Bronchial epithelial cell (primary cell): ENCODE results near the gene NSMF. TPM values are rescaled to one million over a fixed set of nuclear protein-coding genes. Genes with fewer than 3 reads are reported as not detected.

ENCODE experiments used
- DNase-seq: peaks from one replicate; pipeline ENCODE4 v3.0.0-alpha.2; 2010; ENCODE audit warnings: low read depth
- FAIRE-seq: peaks from 2 replicates; lab custom pipeline; 2011; peaks lifted over from hg19 to GRCh38; lab: Jason Lieb, UNC
- H3K27me3 ChIP-seq: 2 replicates; pipeline ENCODE4 v1.5.1; 2011; ENCODE audit warnings: low read length; ENCODE audit not compliant: control insufficient read depth, insufficient read depth
- H3K36me3 ChIP-seq: 2 replicates; pipeline ENCODE4 v1.5.1; 2011; ENCODE audit warnings: low read length; ENCODE audit not compliant: control insufficient read depth, insufficient read depth
- H3K4me3 ChIP-seq: 2 replicates; pipeline ENCODE4 v1.5.1; 2011; ENCODE audit warnings: mild to moderate bottlenecking, low read depth, low read length, control low read depth
- CTCF ChIP-seq: IDR thresholded peaks from 2 replicates; pipeline ENCODE4 v1.5.1; 2011; ENCODE audit warnings: mild to moderate bottlenecking, moderate library complexity, low read length, control low read depth, inconsistent platforms; ENCODE audit not compliant: insufficient read depth, severe bottlenecking
- total RNA-seq: library from RNA; depleted of rRNA; stranded (reverse); fragments of >200 nt; gene quantifications from 2 replicates; pipeline ENCODE4 v1.2.1, GENCODE V29; 2014

NSMF gene
- total RNA-seq, 1 donor from 2014 or later: 17.9 TPM

- no peaks in the 10 kb centered on the region for H3K36me3 ChIP-seq
- DNase-seq (no peak), FAIRE-seq (no peak)
- H3K4me3 ChIP-seq: no peak overlapping the region
- TF ChIP-seq CTCF: no peak
- H3K27me3 ChIP-seq: no peaks in the 10 kb centered on the region
These were observed 29.2 kb upstream of the NSMF start for GRCh38 chr9:137488327-137488653.

- DNase-seq (no peak), FAIRE-seq (no peak)
- Histone ChIP-seq H3K4me3 (no peak overlapping the region), H3K27me3 (no peaks in the 10 kb centered on the region), H3K36me3 (no peaks in the 10 kb centered on the region)
- TF ChIP-seq CTCF: no peak
These were observed 28.6 kb upstream of the NSMF start for GRCh38 chr9:137487454-137488326.

- DNase-seq (no peak), FAIRE-seq (no peak)
- Histone ChIP-seq H3K4me3 (no peak overlapping the region), H3K27me3 (no peaks in the 10 kb centered on the region), H3K36me3 (no peaks in the 10 kb centered on the region)
- no peak for TF ChIP-seq CTCF
These were observed 27.7 kb upstream of the NSMF start for GRCh38 chr9:137486545-137487453.

GRCh38 chr9:137486141-137486490 is 27.0 kb upstream of the NSMF start:
- no peak for FAIRE-seq
- H3K36me3 ChIP-seq: no peaks in the 10 kb centered on the region
- H3K4me3 ChIP-seq: no peak overlapping the region
- no peaks in the 10 kb centered on the region for H3K27me3 ChIP-seq
- no peak for TF ChIP-seq CTCF
- no peak for DNase-seq

GRCh38 chr9:137485343-137486140 is 26.4 kb upstream of the NSMF start:
- TF ChIP-seq CTCF: no peak
- no peak for FAIRE-seq

More at GRCh38 chr9:137485343-137486140, 26.4 kb upstream of the NSMF start:
- DNase-seq: no peak
- H3K27me3 ChIP-seq: no peaks in the 10 kb centered on the region
- no peak overlapping the region for H3K4me3 ChIP-seq
- H3K36me3 ChIP-seq: no peaks in the 10 kb centered on the region
